WTC11 (cell line): Measurements from ENCODE around the gene RELB. TPM values are rescaled to one million over a fixed set of nuclear protein-coding genes. Genes with fewer than 3 reads are reported as not detected.

Experiments used
- ATAC-seq: fragments of 200-7000 bp; cut with Tn5 transposase; 2 replicates; pipeline ENCODE4 v1.10.0; 2021; ENCODE audit warnings: mild to moderate bottlenecking, moderate library complexity
- CTCF ChIA-PET: fragments of 300-600 bp; sonication (Branson Sonifier 250); formaldehyde crosslinking; loops from one replicate; lab custom pipeline; 2021; ENCODE audit warnings: antibody characterized with exemption; lab: Charles Lee
- POLR2A ChIA-PET: fragments of 350-600 bp; sonication (Branson Sonifier 250); formaldehyde crosslinking; loops from one replicate; lab custom pipeline; 2021; ENCODE audit warnings: antibody characterized with exemption; lab: Charles Lee
- DNase-seq: peaks from one replicate; pipeline ENCODE4 v3.0.0; 2021; ENCODE audit warnings: low spot score
- H3K27ac Mint-ChIP-seq: 2 replicates; pipeline ENCODE4 v1.8.0; 2021; ENCODE audit warnings: mixed read lengths
- H3K27me3 Mint-ChIP-seq: 2 replicates; pipeline ENCODE4 v1.8.0; 2021; ENCODE audit warnings: low read depth, mild to moderate bottlenecking, moderate library complexity, mixed read lengths
- H3K36me3 Mint-ChIP-seq: 2 replicates; pipeline ENCODE4 v1.8.0; 2021; ENCODE audit warnings: mixed read lengths
- H3K4me1 Mint-ChIP-seq: 2 replicates; pipeline ENCODE4 v1.8.0; 2022; ENCODE audit warnings: mixed read lengths
- H3K4me3 Mint-ChIP-seq: 2 replicates; pipeline ENCODE4 v1.8.0; 2021; ENCODE audit warnings: mild to moderate bottlenecking, moderate library complexity, mixed read lengths
- H3K9me3 Mint-ChIP-seq: 2 replicates; pipeline ENCODE4 v1.8.0; 2021; ENCODE audit warnings: mixed read lengths
- ARID4B ChIP-seq: sonication (generic); formaldehyde crosslinking; IDR thresholded peaks from 2 replicates; pipeline ENCODE4 v1.8.0; 2023; ENCODE audit warnings: missing genetic modification reagents, mild to moderate bottlenecking, borderline replicate concordance
- CBFB ChIP-seq: sonication (generic); formaldehyde crosslinking; IDR thresholded peaks from 2 replicates; pipeline ENCODE4 v1.8.1; 2022; ENCODE audit warnings: mild to moderate bottlenecking, low read depth, missing genetic modification reagents
- CREB1 ChIP-seq: sonication (generic); formaldehyde crosslinking; IDR thresholded peaks from 2 replicates; pipeline ENCODE4 v1.8.0; 2023; ENCODE audit warnings: mild to moderate bottlenecking, missing genetic modification reagents
- HMGXB4 ChIP-seq: sonication (generic); formaldehyde crosslinking; IDR thresholded peaks from 2 replicates; pipeline ENCODE4 v1.8.1; 2023; ENCODE audit warnings: mild to moderate bottlenecking, moderate library complexity, missing genetic modification reagents
- IRF1 ChIP-seq: sonication (generic); formaldehyde crosslinking; IDR thresholded peaks from 2 replicates; pipeline ENCODE4 v1.8.0; 2023; ENCODE audit warnings: missing genetic modification reagents
- MLX ChIP-seq: sonication (generic); formaldehyde crosslinking; IDR thresholded peaks from 2 replicates; pipeline ENCODE4 v1.8.1; 2023; ENCODE audit warnings: mild to moderate bottlenecking, missing genetic modification reagents, moderate library complexity
- MYBL2 ChIP-seq: sonication (generic); formaldehyde crosslinking; IDR thresholded peaks from 2 replicates; pipeline ENCODE4 v1.8.1; 2023; ENCODE audit warnings: mild to moderate bottlenecking, moderate library complexity, missing genetic modification reagents
- NFE2L1 ChIP-seq: sonication (generic); formaldehyde crosslinking; IDR thresholded peaks from 2 replicates; pipeline ENCODE4 v1.8.1; 2023; ENCODE audit warnings: missing genetic modification reagents
- RORB ChIP-seq: fragments of 250-450 bp; sonication (Bioruptor Pico); IDR thresholded peaks from 2 replicates; pipeline ENCODE4 v1.9.0; 2021; ENCODE audit warnings: mild to moderate bottlenecking
- STAT6 ChIP-seq: sonication (generic); formaldehyde crosslinking; conservative IDR thresholded peaks from 2 replicates; pipeline ENCODE4 v1.8.1; 2023; ENCODE audit warnings: mild to moderate bottlenecking, low read depth, missing genetic modification reagents, moderate library complexity
- TCF7 ChIP-seq: sonication (generic); formaldehyde crosslinking; IDR thresholded peaks from 2 replicates; pipeline ENCODE4 v1.8.0; 2022; ENCODE audit warnings: mild to moderate bottlenecking, low read depth, missing genetic modification reagents, moderate library complexity
- ZNF121 ChIP-seq: sonication (generic); formaldehyde crosslinking; IDR thresholded peaks from 2 replicates; pipeline ENCODE4 v1.8.0; 2023; ENCODE audit warnings: missing genetic modification reagents
- ZNF512 ChIP-seq: sonication (generic); formaldehyde crosslinking; IDR thresholded peaks from 2 replicates; pipeline ENCODE4 v1.8.1; 2022; ENCODE audit warnings: missing genetic modification reagents, borderline replicate concordance
- total RNA-seq: library from RNA; stranded (reverse); gene quantifications from 3 replicates; pipeline ENCODE4 v1.2.3, GENCODE V29; 2021

Gene RELB
- total RNA-seq, 1 experiment from 2014 or later = 8.9 TPM

- no peak overlapping the region for H3K4me3 Mint-ChIP-seq
- no peak for DNase-seq
- TF ChIP-seq MLX (no peak), ZNF121 (no peak), MYBL2 (CRISPR knock-in tag) (no peak), STAT6 (CRISPR knock-in tag) (no peak), CBFB (CRISPR knock-in tag) (no peak), ARID4B (CRISPR knock-in tag) (no peak), RORB (CRISPR knock-in tag) (no peak), HMGXB4 (no peak), TCF7 (no peak), CREB1 (CRISPR knock-in tag) (no peak), NFE2L1 (CRISPR knock-in tag) (no peak)
- TF ChIP-seq, all 79 proteins: peak for 0
- Mint-ChIP-seq H3K27me3 (no peaks in the 10 kb centered on the region), H3K4me1 (peaks cover 9% of the 10 kb centered on the region), H3K27ac (peak overlapping the region; percentile 45; the same call in 1 of the 2 replicates), H3K36me3 (peaks cover 21% of the 10 kb centered on the region; the same call in 1 of the 2 replicates), H3K9me3 (no peaks in the 10 kb centered on the region)
- POLR2A ChIA-PET = no interaction called here
- CTCF ChIA-PET = no interaction called here
- no peak for ATAC-seq
Measured at GRCh38 chr19:45070214-45070613, 69.0 kb downstream of the RELB start.

- ATAC-seq = no peak
- Mint-ChIP-seq H3K9me3 (no peaks in the 10 kb centered on the region), H3K27me3 (no peaks in the 10 kb centered on the region), H3K36me3 (peaks cover 18% of the 10 kb centered on the region; the same call in 1 of the 2 replicates), H3K27ac (no peak overlapping the region), H3K4me1 (peaks cover 9% of the 10 kb centered on the region)
- DNase-seq = no peak
- CTCF ChIA-PET = interaction anchor here (1.0 to 2.6 kb wide), 2 partner anchors 12 to 82 kb away, joined by 3 to 26 read pairs; no protein-coding TSS in a partner anchor
- POLR2A ChIA-PET = no interaction called here
- TF ChIP-seq ZNF512 (no peak), IRF1 (no peak), MYBL2 (CRISPR knock-in tag) (no peak)
- TF ChIP-seq, all 79 proteins: peak for 0
- no peak overlapping the region for H3K4me3 Mint-ChIP-seq
Measured at GRCh38 chr19:45070861-45071544, 69.7 kb downstream of the RELB start.
